ENCODE measurements around the gene PRSS53.

DNA sequence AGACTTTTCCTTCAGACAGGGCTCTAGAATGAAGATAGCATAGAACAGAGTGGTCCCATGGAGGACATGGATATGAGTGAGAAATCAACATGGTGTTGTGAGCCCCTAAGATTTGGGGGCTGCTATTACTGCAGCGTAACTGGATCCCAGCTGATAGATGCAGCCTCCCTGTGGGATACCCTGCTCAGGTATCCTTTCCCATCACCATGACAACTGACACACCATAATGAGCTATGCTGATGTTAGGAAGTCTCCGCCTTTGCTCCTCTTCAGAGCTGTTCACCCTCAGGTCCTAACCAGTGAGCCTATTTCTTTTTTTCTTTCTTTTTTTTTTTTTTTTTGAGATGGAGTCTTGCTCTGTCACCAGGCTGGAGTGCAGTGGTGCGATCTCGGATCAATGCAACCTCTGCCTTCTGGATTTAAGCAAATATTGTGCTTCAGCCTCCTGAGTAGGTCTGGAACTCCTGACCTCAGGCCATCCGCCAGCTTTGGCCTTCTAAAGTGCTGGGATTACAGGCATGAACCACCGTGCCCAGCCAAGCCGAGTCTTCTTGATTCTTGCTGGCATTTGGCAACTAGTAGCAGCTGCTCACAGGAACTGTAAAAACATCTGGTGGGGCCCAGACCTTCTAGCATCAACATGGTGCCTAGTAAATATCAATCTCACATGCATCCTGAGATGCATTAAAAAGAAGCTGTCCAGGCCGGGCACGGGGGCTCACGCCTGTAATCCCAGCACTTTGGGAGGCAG, 38.3 kb downstream of the PRSS53 start:
- no peak for TF ChIP-seq CTCF (IDR thresholded peaks at IDR 0.05)
- TF ChIP-seq REST (IDR thresholded peaks at IDR 0.05; ENCODE audit: insufficient read depth in 1 of 2, low read depth in 2 of 2, low read length in 1 of 2): no peak
